ENCODE data around the gene CDH4.
A peak's percentile ranks its signal among the peaks of the same experiment; 100 is the strongest.
"Not testable (repeated sequence)": the region's sequence is repeated elsewhere in the genome, so short reads cannot be mapped to it uniquely, and the experiment has no call there.

The CDH4 gene

DNA sequence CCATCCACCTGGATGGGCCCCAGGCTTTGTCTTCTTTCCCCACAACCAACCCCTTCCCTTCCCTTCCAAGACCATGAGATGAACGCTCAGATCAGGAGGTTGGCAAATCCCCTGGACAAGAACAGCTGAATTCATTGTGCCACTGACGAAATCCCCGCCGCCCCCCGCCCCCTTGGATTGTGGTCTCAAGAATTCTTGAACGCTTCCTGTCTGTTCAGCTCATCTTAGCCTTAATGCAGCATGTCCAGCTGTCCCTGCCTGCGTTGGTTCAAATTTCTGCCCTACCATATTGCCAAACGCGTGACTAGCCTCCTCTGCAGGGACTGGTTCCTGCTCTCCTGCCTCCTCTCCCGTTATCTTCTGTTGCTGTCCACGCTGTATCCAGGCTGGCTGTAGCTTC, 133.2 kb downstream of the CDH4 start:
- no peak for DNase-seq

DNA sequence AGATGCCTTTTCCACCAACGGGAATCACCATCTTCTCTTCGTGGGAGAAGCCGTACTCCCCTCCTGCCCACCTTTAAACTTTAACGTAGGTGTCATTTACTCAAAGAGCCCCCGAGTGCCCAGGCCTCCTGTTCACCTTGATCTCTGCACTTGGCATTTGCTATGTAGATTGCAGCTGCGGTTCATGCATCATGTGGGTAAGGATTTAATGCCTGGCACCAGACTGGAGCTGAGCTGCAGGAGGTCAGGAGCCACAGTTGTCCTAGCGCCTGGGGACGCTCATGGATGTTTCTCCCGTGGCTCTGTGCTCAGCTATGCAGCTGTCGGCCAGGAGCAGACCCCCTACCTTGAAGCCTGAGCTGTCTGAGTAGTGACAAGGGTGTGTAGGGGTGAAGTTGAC, 133.7 kb downstream of the CDH4 start:
- no peak for DNase-seq

DNA sequence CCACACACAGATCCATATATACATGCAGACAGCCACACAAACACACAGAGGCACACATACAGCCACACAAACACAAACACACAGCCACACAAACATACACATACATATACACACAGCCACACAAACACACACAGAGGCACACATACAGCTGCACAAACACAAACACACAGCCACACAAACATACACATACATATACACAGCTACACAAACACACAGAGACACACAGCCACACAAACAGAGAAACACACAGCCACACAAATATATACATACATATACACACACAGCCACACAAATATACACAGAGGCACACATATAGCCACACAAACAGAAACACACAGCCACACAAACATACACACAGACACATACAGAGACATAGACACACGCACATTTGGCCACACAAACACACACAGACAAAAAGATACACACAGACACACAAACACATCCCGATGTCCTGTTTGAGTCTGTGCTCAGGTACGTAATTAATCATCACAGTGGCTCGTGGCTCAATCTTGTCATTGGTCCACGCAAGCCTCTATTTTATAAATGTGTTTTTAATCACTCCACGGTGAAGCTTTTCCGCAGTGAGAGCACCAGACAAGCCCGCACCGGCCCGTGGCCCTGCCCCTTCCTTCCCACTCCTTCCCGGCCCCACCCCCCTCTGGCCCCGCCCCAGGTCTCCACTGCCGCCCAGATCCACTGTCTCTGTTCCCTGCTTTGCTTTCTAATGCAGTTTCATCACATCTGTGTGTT, 135.3 kb downstream of the CDH4 start:
- DNase-seq: peak in 15 of 51 donors; percentile 2 to 46 (median 14)

DNA sequence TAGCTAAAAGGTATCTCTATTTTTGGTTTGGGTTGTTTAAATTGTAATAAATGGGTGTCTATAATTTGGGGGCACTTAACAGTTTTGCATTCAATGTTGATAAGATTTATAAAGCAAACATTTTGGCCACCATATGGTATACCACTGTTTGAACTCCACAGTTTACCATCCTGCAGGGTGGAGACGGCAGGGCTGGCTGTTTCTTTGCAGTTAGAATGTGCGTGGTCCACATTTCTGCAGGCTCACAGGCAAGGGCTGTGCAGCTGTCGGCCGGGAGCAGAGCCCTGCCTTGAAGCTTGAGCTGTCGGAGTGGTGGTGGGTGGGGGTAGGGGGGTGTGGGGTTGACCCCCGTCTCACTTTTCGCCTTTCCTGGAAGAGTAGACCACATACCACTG, 135.9 kb downstream of the CDH4 start:
- DNase-seq: no peak

DNA sequence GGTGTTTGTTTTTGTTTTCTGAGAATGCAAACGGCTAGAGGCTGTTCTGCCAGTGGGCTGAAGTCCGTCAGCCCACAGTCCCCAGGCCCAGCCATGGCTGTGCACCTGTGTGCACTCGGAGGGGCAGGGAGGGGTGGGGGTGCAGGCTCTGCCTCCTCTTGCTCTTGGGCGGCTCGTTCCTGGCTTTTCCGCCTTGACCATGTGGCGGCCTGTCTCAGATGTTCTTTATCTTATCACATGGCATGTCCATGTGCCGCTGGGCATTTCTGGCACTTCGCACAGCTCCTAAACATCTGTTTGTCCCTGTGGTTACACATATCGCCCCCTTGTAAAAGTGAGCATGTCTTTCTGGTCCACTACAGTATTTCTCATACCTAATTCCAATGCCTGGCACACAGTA, 137.0 kb downstream of the CDH4 start:
- no peak for DNase-seq

DNA sequence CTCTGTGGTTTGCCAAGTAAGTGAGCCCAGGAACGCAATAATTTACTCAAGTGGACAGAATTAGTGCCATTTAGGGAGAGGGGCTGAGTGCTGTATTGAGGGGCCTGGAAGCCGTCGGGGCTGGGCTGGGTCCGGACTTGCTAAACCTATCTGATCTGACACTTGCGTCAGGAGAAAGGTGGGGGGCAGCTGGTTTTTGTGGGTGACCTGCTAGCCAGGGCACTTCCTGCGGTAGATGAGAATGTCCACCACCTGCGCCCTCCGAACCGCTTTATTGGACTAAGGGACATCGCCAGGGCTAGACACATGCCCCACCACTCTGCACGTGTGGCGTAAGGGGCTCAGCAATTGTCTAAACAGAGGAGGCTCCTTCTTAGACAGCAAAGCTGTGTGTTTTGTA, 139.1 kb downstream of the CDH4 start:
- no peak for DNase-seq

DNA sequence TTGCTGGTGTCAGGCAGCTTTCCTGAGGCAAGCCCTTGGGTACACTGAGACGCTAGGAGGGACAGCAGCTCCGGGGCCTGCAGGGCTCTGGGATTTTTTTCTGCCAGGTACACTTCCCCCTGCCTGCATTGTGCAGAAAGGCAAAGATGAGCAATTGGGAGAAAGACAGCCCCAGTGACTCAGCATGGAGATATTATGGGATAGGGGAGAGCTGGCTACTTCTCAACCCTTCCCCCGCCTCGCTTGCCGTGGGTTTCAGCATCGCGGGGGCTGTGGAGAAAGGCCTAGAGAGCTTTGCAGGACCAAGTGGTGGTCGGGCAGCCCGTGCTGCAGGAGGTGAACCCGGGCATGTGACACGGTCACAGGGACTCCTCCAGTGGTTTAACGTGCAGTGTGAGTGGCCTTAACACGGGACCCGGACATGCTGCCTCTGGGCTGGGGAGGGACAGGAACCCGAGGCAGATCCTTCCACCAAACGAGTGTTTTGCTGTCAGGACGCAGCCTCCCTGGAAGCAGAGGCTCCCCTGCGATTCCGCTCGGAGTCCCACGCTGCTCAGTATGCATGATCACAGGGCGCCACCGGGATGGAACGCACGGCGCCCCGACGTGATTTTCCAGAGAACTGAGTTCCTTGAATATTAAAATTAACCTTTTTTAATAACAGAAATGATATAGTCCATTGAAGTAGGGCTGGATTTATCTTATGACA, 139.9 kb downstream of the CDH4 start:
- peak in 1 of 51 donors; percentile 9 for DNase-seq

DNA sequence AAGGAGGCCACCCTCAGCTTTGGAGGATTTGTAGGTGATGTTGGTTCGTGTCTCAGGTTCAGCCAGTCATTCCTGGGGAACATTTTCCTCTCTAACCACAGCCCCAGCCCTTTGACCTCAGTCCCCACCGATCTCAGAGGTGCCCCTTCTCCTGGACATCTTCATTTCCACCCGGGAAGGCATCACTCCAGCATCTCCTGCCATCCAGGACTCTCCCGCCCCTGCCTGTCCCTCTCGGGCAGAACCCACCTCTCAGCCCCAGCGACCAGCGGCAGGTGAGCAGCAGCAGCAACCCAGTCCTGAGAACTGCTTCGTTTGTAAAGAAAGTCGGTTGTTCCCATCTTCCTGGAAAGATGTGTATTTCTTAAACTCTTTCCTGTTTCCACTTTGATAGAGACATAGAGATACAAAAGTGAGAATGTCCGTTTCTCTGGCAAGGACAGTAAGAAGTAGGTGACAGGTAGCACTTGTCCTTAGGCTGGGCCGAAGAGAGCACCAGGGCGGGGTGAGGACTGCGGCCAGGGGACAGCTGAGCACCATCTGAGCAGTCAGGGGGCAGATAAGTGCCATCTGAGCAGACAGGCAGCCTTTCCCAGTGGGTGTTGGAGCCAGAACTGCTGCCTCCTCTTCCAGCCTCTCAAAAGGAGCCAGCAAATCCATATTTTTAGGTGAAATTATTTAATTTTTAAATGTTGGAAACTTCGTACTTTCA, 142.2 kb downstream of the CDH4 start:
- no peak for DNase-seq

DNA sequence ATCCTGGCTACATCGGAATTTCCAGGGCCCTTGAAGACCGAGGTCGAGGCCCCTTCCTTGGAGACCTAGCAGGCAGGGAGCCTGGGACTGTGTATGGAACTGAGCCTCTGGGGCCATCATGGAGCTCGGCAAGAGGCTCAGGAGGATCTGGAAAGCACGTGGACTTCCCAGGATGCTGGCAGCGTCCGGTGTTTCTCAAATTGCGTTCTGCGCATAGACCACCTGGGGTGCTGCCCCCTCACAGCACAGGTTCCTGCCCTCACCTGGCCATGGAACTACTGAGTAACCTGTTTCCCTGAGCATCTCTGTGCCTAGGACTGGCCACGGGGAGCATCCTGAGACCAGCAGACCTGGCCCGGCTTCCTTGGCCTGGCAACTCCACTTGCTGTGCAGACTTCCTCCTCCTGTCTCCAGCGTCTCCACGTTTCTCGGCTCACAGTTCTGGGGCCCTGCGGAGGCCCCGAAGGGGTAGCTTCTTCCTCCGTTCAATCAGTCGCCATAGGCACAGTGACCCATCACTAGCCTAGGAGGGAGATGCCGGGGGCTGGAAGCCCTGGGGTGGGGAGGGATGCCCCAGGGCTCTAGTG, 144.3 kb downstream of the CDH4 start:
- no peak for DNase-seq

DNA sequence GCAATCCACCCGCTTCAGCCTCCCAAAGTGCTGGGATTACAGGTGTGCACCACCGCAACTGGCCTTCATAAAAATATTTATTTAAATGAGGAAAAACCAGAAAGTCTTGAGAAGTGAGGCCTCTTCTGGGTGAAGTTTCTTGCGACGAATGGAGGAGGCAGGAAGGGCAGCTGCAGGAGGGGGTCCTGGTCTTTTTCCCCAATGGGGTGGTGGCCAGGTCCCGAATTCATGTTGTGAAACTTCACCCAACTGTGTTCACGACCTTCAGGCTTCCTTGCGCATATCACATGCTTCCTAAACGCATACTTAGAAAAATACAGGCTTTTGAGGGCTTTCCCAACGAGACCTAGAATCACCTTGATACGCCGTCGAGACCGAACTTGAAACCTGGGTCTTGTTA, 145.1 kb downstream of the CDH4 start:
- no peak for DNase-seq

DNA sequence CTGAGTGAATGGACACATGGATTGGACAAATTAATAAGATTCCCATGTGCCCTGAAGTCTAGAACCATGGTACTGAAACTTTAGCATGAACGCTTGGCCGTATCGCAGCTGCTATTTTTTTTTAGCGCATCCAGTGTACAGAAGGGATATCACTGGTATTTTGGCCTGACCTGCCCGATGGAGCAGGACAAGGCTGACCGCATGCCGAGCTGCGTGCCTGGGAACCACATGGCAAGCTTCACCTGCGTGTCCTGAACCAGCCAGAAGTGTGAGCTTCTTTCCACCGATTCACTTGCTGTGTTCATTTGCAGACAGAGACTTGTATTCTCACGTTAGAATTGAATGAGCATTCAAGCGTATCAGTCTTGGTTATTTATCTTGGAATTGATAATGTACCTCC, 145.7 kb downstream of the CDH4 start:
- no peak for DNase-seq

DNA sequence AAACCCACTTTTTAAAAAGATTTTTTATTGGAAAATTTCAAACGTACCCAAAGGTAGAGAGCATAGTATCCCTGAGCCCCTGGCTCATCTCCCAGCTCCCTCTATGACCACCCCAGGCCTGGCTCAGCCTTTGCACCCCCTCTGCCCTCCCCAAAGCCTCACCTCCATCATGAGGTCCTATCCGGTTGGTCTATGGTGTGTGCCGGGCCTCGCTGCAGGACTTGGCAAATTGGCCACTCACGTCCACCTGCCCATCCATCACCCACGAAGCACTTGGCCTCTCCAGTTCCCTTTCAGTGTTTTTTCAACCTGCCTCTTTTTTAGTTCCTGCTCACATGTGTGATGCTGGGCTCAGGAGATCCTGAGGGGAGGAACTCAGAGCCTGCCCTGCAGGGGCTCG, 147.4 kb downstream of the CDH4 start:
- DNase-seq: no peak

DNA sequence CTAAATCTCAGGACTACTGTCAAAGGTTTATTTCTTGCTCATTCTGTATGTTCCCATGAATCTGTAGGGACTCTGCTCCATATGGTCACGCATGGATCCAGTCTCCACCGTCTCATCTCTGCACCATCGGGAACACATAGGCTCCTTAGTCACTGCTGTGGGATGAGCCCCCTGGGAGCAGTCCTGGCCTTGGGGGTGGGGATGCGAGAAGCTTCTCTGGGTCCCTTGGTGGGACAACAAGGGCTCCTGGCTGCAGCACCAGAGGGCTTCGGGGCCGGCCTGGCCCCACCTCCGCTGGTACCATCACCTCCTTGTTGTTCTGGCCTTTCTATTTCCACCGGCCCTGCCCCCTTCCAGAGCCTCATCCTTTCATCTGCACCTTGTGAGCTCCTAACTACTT, 148.4 kb downstream of the CDH4 start:
- DNase-seq: no peak

DNA sequence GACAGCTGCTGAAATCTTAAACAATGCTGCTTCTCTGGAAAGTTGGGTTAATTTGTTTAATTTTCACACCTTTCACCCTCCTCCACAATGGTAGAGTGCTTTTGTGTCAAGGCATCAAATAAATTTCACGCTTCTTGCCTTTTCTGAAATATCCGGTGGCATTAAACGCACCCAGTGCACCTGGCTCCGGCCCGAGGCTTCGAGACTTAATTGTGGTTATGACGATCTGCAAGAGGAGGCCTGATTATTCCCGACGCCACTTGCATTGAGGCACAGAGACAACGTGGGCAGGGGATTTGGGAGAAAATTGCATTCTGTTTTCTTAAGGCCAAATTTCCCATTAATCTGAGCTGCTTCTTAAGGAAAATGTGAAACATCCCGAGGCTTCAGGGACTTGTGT, 152.2 kb downstream of the CDH4 start:
- no peak for DNase-seq

DNA sequence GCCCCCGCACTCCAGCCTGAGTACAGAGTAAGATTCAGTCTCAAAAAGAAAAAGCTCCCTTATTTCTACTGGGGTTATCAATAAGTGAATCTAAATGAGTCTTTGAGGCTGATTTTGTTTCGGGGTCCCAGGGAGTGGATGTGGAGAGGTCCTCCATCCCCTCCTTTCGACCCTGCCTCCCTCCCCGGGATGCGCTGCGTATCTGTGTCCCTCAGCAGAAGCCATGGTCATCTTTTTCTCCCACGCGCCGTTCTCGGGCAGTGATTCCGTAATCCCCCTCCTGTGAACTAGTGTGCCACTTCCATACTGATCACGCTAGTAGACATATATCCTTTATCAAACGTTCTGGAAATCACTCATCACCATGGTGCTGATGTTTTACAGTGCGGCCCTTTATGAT, 152.9 kb downstream of the CDH4 start:
- DNase-seq: no peak

DNA sequence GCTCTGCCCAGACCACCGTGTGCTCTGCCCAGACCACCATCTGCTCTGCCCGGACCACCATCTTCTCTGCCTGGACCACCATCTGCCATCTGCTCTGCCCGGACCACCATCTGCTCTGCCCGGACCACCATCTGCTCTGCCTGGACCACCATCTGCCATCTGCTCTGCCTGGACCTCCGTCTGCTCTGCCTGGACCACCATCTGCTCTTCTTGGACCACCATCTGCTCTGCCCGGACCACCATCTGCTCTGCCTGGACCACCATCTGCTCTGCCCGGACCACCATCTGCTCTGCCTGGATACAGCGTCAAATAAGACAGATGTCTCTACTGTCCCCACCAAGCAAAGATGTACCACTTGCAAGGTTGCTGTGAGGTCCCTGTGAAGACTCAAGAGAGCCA, 154.7 kb downstream of the CDH4 start:
- not testable (repeated sequence) for DNase-seq

DNA sequence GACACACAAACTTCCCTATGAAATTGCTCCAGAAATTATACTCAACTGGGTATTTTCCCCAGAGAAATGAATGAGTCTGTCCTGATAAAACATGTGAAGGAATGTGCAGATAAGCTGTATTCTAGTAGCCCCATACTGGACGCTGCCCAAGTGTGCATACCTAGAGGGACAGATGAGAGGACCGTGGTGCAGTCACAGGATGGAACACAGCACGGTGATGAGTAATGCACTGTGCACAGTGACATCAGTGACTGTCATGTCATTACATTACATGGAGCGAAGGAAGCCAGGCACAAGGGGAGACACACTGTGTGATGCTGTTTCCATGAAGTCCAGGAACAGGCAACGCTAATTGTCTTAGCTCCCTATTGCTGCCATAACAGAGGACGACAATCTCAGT, 155.5 kb downstream of the CDH4 start:
- no peak for DNase-seq

DNA sequence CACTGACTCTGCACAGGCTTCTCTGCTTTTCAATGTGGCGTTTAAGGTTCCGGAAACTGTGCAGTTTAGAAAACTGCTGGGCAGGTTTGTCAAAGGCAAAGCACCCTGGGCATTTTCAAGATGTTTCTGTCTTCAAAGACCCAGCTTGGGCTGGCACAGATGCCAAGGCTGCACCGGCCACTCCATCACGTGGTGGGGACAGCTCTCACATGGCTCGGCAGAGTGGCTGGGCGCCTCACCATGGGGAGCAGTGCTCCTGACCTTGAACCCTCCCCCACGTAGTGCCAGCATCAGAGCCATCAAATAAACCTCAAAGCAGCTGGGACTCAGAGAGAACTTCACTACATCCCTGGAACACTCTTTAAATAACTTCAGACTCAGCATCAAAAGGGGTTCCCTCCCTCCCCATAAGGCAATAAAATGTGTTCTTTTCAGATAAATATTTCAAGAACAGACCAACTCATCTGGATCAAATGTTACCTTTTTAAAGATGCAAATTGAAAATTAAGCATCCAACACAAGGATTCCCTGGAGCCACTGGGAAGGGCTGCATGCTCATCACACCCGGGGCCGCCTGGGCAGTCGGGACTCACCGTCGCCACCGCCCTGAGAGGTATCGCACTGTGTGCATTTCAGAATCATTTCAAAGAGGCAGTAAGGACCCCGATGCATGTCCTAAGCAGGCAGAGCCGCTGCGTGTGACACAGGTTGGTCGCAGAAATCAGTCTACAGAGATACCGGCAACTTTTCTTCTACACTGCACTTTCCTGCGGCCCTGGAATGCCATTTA, 157.1 kb downstream of the CDH4 start:
- no peak for DNase-seq

DNA sequence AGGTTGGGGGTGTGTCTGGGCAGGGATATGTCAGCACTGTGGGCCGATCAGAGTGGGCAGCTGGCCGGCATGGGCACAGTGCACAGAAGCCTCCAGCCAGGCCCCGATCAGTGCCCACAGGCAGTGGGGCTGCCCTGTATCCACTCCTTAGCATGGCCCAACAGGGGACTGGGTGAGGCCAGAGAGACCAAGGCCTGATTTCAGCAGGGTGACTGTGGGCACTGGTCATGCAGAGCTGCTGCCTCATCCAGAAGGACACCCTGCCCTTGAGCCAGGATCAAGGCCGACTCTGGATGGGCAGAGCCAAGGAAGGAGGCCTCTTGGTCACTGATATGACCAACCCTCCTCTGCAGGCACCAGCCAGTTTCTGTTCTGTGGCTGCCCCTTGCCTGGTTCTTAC, 159.7 kb downstream of the CDH4 start:
- no peak for DNase-seq

DNA sequence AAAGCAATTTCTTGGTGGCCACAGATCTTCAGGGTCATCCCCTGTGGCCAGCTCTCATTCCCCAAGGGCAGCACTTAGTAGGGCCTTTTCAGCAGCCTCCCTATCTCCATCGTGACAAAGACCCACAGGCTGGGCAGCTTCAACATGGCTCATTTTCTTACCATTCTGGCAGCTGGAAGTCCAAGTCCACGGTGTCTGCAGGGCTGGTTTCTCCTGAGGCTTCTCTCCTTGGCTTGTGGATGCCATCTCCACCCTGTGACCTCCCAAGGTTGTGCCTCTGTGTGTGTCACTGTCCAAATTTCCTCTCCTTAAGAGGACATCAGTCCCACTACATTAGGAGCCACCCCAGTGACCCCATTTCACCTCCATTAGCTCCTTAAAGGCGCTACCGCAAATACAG, 161.7 kb downstream of the CDH4 start:
- no peak for DNase-seq

DNA sequence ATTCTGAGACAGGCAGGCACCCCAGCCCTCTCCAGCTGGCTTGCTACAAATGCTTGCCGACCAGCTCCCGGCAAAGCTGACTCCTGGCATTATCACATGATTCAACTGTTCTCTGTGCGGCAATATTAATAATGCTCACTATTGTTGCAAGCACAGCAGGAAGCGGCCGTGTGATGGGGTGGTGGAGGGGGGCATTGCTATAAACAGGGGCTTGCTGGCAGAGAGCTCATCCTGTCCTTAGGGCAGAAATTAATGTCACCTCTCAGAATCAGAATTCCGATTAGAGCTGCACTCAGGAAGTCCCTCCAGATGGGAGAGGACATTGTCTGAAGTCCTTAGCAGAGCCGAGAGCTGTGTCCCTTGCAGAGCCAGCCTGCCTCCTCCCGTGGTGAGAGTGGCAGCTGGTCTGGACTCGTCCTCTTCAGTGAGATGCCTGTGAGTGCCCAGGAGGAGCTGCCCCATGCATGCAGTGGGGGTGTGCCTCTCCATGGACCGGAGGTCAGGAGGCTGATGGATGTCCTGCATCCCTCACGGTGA, 162.5 kb downstream of the CDH4 start:
- peak in 33 of 51 donors; percentile 13 to 84 (median 49) for DNase-seq
